Keratinocyte (primary cell): ENCODE measurements around the gene TOM1L2. TPM values are rescaled to one million over a fixed set of nuclear protein-coding genes. Genes with fewer than 3 reads are reported as not detected.

ENCODE experiments used
- DNase-seq: peaks from one replicate; pipeline ENCODE4 v3.0.0-alpha.2; 2011; ENCODE audit warnings: low read depth, missing footprints, low spot score
- FAIRE-seq: peaks from 2 replicates; lab custom pipeline; 2011; peaks lifted over from hg19 to GRCh38; lab: Jason Lieb, UNC
- H2AFZ ChIP-seq: 2 replicates; pipeline ENCODE4 v1.6.0; 2012; ENCODE audit warnings: low read length, control low read depth, inconsistent platforms; ENCODE audit not compliant: control insufficient read depth
- H3K27ac ChIP-seq: 2 replicates; pipeline ENCODE4 v1.5.1; 2011; ENCODE audit warnings: low read length; ENCODE audit not compliant: control insufficient read depth, insufficient read depth
- H3K27me3 ChIP-seq: 3 replicates; pipeline ENCODE4 v1.6.0; 2011; ENCODE audit warnings: low read length; ENCODE audit not compliant: control insufficient read depth, insufficient read depth; ENCODE audit errors: extremely low read depth
- H3K36me3 ChIP-seq, 2 experiments: 2 replicates in 1 of 2; 3 replicates in 1 of 2; pipeline ENCODE4 v1.5.1; 2011; ENCODE audit warnings: low read length in 2 of 2, mild to moderate bottlenecking in 1 of 2; ENCODE audit not compliant: control insufficient read depth in 2 of 2, insufficient read depth in 2 of 2; ENCODE audit errors: extremely low read depth in 1 of 2
- H3K4me1 ChIP-seq: 3 replicates; pipeline ENCODE4 v1.5.1; 2011; ENCODE audit warnings: low read length; ENCODE audit not compliant: control insufficient read depth, insufficient read depth; ENCODE audit errors: extremely low read depth
- H3K4me2 ChIP-seq: 3 replicates; pipeline ENCODE4 v1.6.0; 2011; ENCODE audit warnings: low read depth, low read length; ENCODE audit not compliant: control insufficient read depth, insufficient read depth; ENCODE audit errors: extremely low read depth
- H3K4me3 ChIP-seq, 3 experiments: fragments of 200-600 bp in 1 of 3; sonication (generic) in 1 of 3; 2 replicates in 2 of 3; 3 replicates in 1 of 3; pipeline ENCODE4 v1.5.1; 2011 to 2016; ENCODE audit warnings: low read length in 3 of 3, mild to moderate bottlenecking in 3 of 3, control low read depth in 2 of 3, inconsistent platforms in 1 of 3, low read depth in 1 of 3, mixed read lengths in 1 of 3, mixed run types in 1 of 3, moderate library complexity in 1 of 3; ENCODE audit not compliant: control insufficient read depth in 2 of 3, insufficient read depth in 2 of 3; ENCODE audit errors: extremely low read depth in 1 of 3
- H3K79me2 ChIP-seq: 2 replicates; pipeline ENCODE4 v1.6.0; 2012; ENCODE audit warnings: low read length; ENCODE audit not compliant: control insufficient read depth, insufficient read depth
- H3K9ac ChIP-seq: 3 replicates; pipeline ENCODE4 v1.6.0; 2011; ENCODE audit warnings: low read length; ENCODE audit not compliant: control insufficient read depth, insufficient read depth; ENCODE audit errors: extremely low read depth
- H3K9me1 ChIP-seq: 3 replicates; pipeline ENCODE4 v1.6.0; 2011; ENCODE audit warnings: low read length; ENCODE audit not compliant: control insufficient read depth, insufficient read depth; ENCODE audit errors: extremely low read depth
- H3K9me3 ChIP-seq: 2 replicates; pipeline ENCODE4 v1.5.1; 2012; ENCODE audit warnings: low read depth, low read length; ENCODE audit not compliant: control insufficient read depth
- H4K20me1 ChIP-seq: 3 replicates; pipeline ENCODE4 v1.6.0; 2011; ENCODE audit warnings: low read length; ENCODE audit not compliant: control insufficient read depth, insufficient read depth; ENCODE audit errors: extremely low read depth
- EZH2 ChIP-seq: IDR thresholded peaks from one replicate; pipeline ENCODE4 v1.6.1; 2012; ENCODE audit warnings: inconsistent platforms, mild to moderate bottlenecking, low read length, moderate library complexity
- dilution Hi-C: fragments of 300-500 bp; cut with MboI; formaldehyde crosslinking; loops from one replicate; pipeline ENCODE4 v1.7.0; 2020; ENCODE audit warnings: low sequenced_read_pairs; ENCODE audit not compliant: extremely low pct_ligation_motif_present
- polyA plus RNA-seq, 5 experiments: library from polyadenylated mRNA; depleted of rRNA in 3 of 5; stranded (reverse) in 3 of 5; stranded (forward) in 1 of 5; unstranded in 1 of 5; fragments of >200 nt; gene quantifications; 1 replicate in 1 of 5; 2 replicates in 3 of 5; 3 replicates in 1 of 5; pipeline versions ENCODE4 v1.2.1 to v1.2.3, GENCODE V29; 2011 to 2012; ENCODE audit warnings: missing spikeins in 2 of 5, low read depth in 1 of 5, low replicate concordance in 1 of 5
- TF ChIP-seq, protein P1 (sequence below), 3 experiments: IDR thresholded peaks in 1 of 3; conservative IDR thresholded peaks in 1 of 3; optimal IDR thresholded peaks in 1 of 3; 2 replicates in 2 of 3; 3 replicates in 1 of 3; pipeline versions ENCODE3 to v1.5.1; 2011; ENCODE audit warnings: low read length in 3 of 3, mild to moderate bottlenecking in 3 of 3, moderate library complexity in 2 of 3, control low read depth in 1 of 3, inconsistent platforms in 1 of 3; ENCODE audit not compliant: insufficient read depth in 2 of 3; ENCODE audit errors: extremely low read depth in 1 of 3

The TOM1L2 gene
- polyA plus RNA-seq, 1 donor (not counting 4 experiments of a cell fraction or from before 2014, with no cell fraction given): 36.3 TPM

- DNase-seq (no peak), FAIRE-seq (no peak)
- Histone ChIP-seq H2AFZ (no peak overlapping the region), H4K20me1 (peaks cover 30% of the 10 kb centered on the region), H3K27ac (no peak overlapping the region), H3K27me3 (no peaks in the 10 kb centered on the region), H3K9ac (no peak overlapping the region), H3K4me3 (no peak overlapping the region), H3K36me3 (peaks cover 49 to 54% of the 10 kb centered on the region in 2 experiments), H3K4me1 (peaks cover 45% of the 10 kb centered on the region), H3K9me3 (no peaks in the 10 kb centered on the region), H3K4me2 (no peak overlapping the region), H3K79me2 (peaks cover 48% of the 10 kb centered on the region), H3K9me1 (peaks cover 2% of the 10 kb centered on the region)
- dilution Hi-C loops: no loop called here
- TF ChIP-seq, protein P1, sequence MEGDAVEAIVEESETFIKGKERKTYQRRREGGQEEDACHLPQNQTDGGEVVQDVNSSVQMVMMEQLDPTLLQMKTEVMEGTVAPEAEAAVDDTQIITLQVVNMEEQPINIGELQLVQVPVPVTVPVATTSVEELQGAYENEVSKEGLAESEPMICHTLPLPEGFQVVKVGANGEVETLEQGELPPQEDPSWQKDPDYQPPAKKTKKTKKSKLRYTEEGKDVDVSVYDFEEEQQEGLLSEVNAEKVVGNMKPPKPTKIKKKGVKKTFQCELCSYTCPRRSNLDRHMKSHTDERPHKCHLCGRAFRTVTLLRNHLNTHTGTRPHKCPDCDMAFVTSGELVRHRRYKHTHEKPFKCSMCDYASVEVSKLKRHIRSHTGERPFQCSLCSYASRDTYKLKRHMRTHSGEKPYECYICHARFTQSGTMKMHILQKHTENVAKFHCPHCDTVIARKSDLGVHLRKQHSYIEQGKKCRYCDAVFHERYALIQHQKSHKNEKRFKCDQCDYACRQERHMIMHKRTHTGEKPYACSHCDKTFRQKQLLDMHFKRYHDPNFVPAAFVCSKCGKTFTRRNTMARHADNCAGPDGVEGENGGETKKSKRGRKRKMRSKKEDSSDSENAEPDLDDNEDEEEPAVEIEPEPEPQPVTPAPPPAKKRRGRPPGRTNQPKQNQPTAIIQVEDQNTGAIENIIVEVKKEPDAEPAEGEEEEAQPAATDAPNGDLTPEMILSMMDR (optimal IDR thresholded peaks at IDR 0.05 in 1 of 3, IDR thresholded peaks at IDR 0.05 in 1 of 3, conservative IDR thresholded peaks at IDR 0.05 in 1 of 3; ENCODE audit: extremely low read depth in 1 of 3, insufficient read depth in 2 of 3, low read length in 3 of 3): no peak
- TF ChIP-seq EZH2: no peak
Observed at GRCh38 chr17:17819561-17819995, 152.6 kb downstream of the TOM1L2 start.

DNA sequence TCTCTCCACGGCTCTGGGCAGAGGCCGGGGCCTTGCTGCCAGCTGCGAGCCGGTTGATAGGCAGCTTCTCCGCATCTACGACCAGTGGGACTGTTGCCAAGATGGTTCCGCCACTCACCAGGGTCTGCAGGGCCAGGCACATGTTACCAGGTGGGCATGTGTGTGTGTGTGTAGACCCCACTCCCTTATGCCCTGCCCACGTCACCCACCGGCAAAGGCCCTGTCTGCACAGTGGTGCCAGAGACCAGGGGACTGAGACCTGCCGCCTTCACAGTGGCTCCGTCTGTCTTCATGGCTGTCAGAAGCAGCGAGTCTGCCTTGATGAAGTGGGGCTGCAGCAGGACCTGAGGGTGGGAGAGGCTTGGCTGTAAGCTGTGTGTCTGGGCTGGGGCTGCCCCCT is 153.1 kb downstream of the TOM1L2 start:
- no peak for FAIRE-seq
- dilution Hi-C loops: no loop called here
- peaks cover 51 to 55% of the 10 kb centered on the region in 2 experiments for H3K36me3 ChIP-seq

More for the DNA sequence above, 153.1 kb downstream of the TOM1L2 start:
- H3K9me1 ChIP-seq: peaks cover 2% of the 10 kb centered on the region
- H3K27ac ChIP-seq: no peak overlapping the region
- H3K9ac ChIP-seq: no peak overlapping the region
- no peak overlapping the region for H2AFZ ChIP-seq
- H3K9me3 ChIP-seq: no peaks in the 10 kb centered on the region
- no peak for DNase-seq
- no peak overlapping the region for H3K4me2 ChIP-seq
- peaks cover 43% of the 10 kb centered on the region for H3K79me2 ChIP-seq
- peaks cover 30% of the 10 kb centered on the region for H4K20me1 ChIP-seq
- H3K4me1 ChIP-seq: peaks cover 40% of the 10 kb centered on the region
- no peaks in the 10 kb centered on the region for H3K27me3 ChIP-seq
- no peak overlapping the region for H3K4me3 ChIP-seq
- TF ChIP-seq EZH2: no peak
- TF ChIP-seq, protein P1 (optimal IDR thresholded peaks at IDR 0.05 in 1 of 3, IDR thresholded peaks at IDR 0.05 in 1 of 3, conservative IDR thresholded peaks at IDR 0.05 in 1 of 3; ENCODE audit: extremely low read depth in 1 of 3, insufficient read depth in 2 of 3, low read length in 3 of 3): no peak
